Panc1 (cell line): ENCODE results near the gene STUB1. TPM values are rescaled to one million over a fixed set of nuclear protein-coding genes. Genes with fewer than 3 reads are reported as not detected.

ENCODE experiments used
- ATAC-seq: fragments of 200-7000 bp; cut with Tn5 transposase; 2 replicates; pipeline ENCODE4 v1.9.1; 2020; ENCODE audit warnings: mild to moderate bottlenecking, moderate library complexity
- BruUV-seq: library from RNA; stranded (reverse); fragments of 400-500 nt; replicated peaks from 2 replicates; lab custom pipeline; 2021; lab: Mats Ljungman, UMichigan
- CTCF ChIA-PET: fragments of 300-600 bp; sonication (Branson Sonifier 250); formaldehyde crosslinking; loops from one replicate; lab custom pipeline; 2022; ENCODE audit warnings: antibody characterized with exemption; lab: Charles Lee
- POLR2A ChIA-PET: fragments of 300-600 bp; sonication (Branson Sonifier 250); formaldehyde crosslinking; loops from one replicate; lab custom pipeline; 2022; ENCODE audit warnings: antibody characterized with exemption; lab: Charles Lee
- DNase-seq: peaks from one replicate; pipeline ENCODE4 v3.0.0-alpha.2; 2010; ENCODE audit warnings: low read depth, low spot score
- H3K27ac ChIP-seq: 2 replicates; pipeline ENCODE4 v1.5.1; 2011; ENCODE audit warnings: mild to moderate bottlenecking, low read length, inconsistent platforms
- H3K27me3 ChIP-seq: fragments of 200-500 bp; sonication (Bioruptor generic); 2 replicates; pipeline ENCODE4 v1.6.0; 2014; ENCODE audit warnings: low read length, inconsistent platforms; ENCODE audit not compliant: control insufficient read depth, insufficient read depth
- H3K36me3 ChIP-seq: fragments of 200-500 bp; sonication (Bioruptor generic); 2 replicates; pipeline ENCODE4 v1.5.1; 2014; ENCODE audit warnings: inconsistent platforms, mild to moderate bottlenecking, low read length, moderate library complexity; ENCODE audit not compliant: control insufficient read depth, insufficient read depth
- H3K4me1 ChIP-seq: 2 replicates; pipeline ENCODE4 v1.5.1; 2011; ENCODE audit warnings: inconsistent platforms, mild to moderate bottlenecking, low read length, moderate library complexity; ENCODE audit not compliant: control insufficient read depth, insufficient read depth
- H3K4me3 ChIP-seq, 2 experiments: 2 replicates each; pipeline ENCODE4 v1.5.1; 2011 to 2012; ENCODE audit warnings: low read depth in 2 of 2, low read length in 2 of 2, mild to moderate bottlenecking in 2 of 2, inconsistent platforms in 1 of 2, moderate library complexity in 1 of 2
- H3K9me3 ChIP-seq: fragments of 200-500 bp; sonication (Bioruptor generic); 2 replicates; pipeline ENCODE4 v1.5.1; 2014; ENCODE audit warnings: low read depth, mild to moderate bottlenecking, inconsistent platforms, low read length, moderate library complexity; ENCODE audit not compliant: control insufficient read depth, insufficient read depth
- CTCF ChIP-seq: fragments of 450-650 bp; IDR thresholded peaks from 2 replicates; pipeline ENCODE4 v1.5.1; 2017; ENCODE audit warnings: mild to moderate bottlenecking
- POLR2AphosphoS5 ChIP-seq: IDR thresholded peaks from 2 replicates; pipeline ENCODE4 v1.6.1; 2012; ENCODE audit warnings: mild to moderate bottlenecking, low read depth, low read length, moderate library complexity
- SIN3A ChIP-seq: IDR thresholded peaks from 2 replicates; pipeline ENCODE4 v1.6.1; 2012; ENCODE audit warnings: low read depth, mild to moderate bottlenecking, low read length, moderate library complexity, borderline replicate concordance; ENCODE audit not compliant: insufficient read depth
- TCF7L2 ChIP-seq: IDR thresholded peaks from 2 replicates; pipeline ENCODE4 v1.6.1; 2011; ENCODE audit warnings: mild to moderate bottlenecking, low read depth, low read length, inconsistent platforms
- in situ Hi-C: cut with HindIII; loops from 2 replicates; pipeline ENCODE4 v1.10.0; 2016; ENCODE audit warnings: low sequenced_read_pairs, low pct_unique_long_range_greater_than_20kb
- intact Hi-C: fragments of 100-400 bp; cut with micrococcal nuclease; formaldehyde crosslinking; loops from one replicate; pipeline ENCODE4 v1.10.0; 2022; ENCODE audit not compliant: unreplicated experiment
- total RNA-seq: library from RNA; stranded (reverse); gene quantifications from one replicate; pipeline ENCODE4 v1.2.1, GENCODE V29; 2021; ENCODE audit not compliant: unreplicated experiment
- TF ChIP-seq, protein P1 (sequence below), 2 experiments: IDR thresholded peaks; 2 replicates each; pipeline ENCODE4 v1.6.1; 2011 to 2012; ENCODE audit warnings: low read depth in 2 of 2, control low read depth in 1 of 2, low read length in 1 of 2, mild to moderate bottlenecking in 1 of 2, moderate library complexity in 1 of 2; ENCODE audit not compliant: insufficient read depth in 1 of 2

The STUB1 gene
- total RNA-seq, 1 experiment from 2014 or later, result 217 TPM

DNA sequence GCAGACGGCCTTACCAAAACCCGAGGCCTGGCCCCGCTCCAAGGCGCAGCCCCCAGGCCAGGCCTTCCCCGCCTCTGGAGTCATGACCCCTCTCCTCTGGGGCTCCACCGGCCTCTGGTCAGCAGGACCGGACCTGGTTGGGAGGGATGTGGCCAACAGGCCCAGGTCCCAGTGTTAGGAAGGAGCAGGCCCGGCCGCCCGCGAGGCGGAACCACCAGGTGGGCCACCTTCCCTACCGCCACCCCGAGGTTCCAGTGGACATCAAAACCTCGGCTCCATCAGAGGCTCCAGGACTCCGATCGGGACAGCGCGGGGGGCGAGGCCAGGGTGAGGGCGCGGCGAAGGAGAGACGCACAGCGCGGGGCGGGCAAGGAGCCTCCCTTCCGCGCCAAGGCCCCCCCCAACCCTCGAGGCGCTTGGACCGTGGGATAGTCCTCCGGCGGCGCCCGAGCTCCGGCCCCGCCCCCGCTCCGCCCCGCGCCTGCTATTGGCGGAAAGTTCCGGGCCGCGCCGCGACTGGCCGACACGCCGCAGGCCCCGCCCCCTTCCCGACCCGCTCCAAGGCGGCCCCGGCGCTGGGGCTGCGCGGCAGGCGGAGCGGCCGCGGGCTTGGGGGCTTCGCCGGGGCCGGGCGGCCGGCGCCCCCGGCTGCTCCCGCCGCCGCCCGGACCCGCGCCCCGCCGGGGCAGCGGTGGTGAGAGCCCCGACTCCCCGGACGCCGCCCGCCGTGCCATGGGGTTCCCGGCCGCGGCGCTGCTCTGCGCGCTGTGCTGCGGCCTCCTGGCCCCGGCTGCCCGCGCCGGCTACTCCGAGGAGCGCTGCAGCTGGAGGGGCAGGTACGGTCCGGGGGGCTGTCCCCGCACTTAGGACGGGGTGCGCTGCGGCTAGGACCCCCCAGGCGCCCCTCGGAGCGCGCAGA, 34.6 kb downstream of the STUB1 start, which contains the start of gene METRN:
METRN (plus strand) TSS at position 561 of the 919 bp plus-strand sequence; CDS start at position 733, 172 bp downstream.
- no peak for DNase-seq
- in situ Hi-C loops, result no loop called here

More for the DNA sequence above, 34.6 kb downstream of the STUB1 start, which contains the start of gene METRN:
- no peak for TF ChIP-seq CTCF
- peak; percentile 34; the same call in 1 of the 2 replicates for TF ChIP-seq POLR2AphosphoS5
- TF ChIP-seq, protein P1, sequence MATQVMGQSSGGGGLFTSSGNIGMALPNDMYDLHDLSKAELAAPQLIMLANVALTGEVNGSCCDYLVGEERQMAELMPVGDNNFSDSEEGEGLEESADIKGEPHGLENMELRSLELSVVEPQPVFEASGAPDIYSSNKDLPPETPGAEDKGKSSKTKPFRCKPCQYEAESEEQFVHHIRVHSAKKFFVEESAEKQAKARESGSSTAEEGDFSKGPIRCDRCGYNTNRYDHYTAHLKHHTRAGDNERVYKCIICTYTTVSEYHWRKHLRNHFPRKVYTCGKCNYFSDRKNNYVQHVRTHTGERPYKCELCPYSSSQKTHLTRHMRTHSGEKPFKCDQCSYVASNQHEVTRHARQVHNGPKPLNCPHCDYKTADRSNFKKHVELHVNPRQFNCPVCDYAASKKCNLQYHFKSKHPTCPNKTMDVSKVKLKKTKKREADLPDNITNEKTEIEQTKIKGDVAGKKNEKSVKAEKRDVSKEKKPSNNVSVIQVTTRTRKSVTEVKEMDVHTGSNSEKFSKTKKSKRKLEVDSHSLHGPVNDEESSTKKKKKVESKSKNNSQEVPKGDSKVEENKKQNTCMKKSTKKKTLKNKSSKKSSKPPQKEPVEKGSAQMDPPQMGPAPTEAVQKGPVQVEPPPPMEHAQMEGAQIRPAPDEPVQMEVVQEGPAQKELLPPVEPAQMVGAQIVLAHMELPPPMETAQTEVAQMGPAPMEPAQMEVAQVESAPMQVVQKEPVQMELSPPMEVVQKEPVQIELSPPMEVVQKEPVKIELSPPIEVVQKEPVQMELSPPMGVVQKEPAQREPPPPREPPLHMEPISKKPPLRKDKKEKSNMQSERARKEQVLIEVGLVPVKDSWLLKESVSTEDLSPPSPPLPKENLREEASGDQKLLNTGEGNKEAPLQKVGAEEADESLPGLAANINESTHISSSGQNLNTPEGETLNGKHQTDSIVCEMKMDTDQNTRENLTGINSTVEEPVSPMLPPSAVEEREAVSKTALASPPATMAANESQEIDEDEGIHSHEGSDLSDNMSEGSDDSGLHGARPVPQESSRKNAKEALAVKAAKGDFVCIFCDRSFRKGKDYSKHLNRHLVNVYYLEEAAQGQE (IDR thresholded peaks at IDR 0.05; ENCODE audit: insufficient read depth in 1 of 2, low read depth in 2 of 2, low read length in 1 of 2), result 0 out of 4 replicates have a peak, but pooled peaks of 1 of the 2 experiments have one; percentile 10
- TF ChIP-seq SIN3A, result peak; percentile 31; the same call in 1 of the 2 replicates
- 0 out of 2 replicates have a peak, but pooled peaks have one; percentile 25 for TF ChIP-seq TCF7L2
- H3K27ac ChIP-seq, result peak within 1 kb of the TSS; percentile 94
- H3K27me3 ChIP-seq, result no peaks in the 10 kb centered on the region
- ATAC-seq, result peak; percentile 70
- H3K4me1 ChIP-seq, result peaks cover 63% of the 10 kb centered on the region
- CTCF ChIA-PET, result interaction anchor here (1.0 kb wide), 1 partner anchor 70 kb away, joined by 3 read pairs; no protein-coding TSS in a partner anchor
- H3K9me3 ChIP-seq, result no peaks in the 10 kb centered on the region
- POLR2A ChIA-PET, result interaction anchor here (0.6 kb wide), 1 partner anchor 8 kb away, joined by 5 read pairs; no protein-coding TSS in a partner anchor
- no peaks in the 10 kb centered on the region; the same call in 1 of the 2 replicates for H3K36me3 ChIP-seq
- peak within 1 kb of the TSS; percentile 65 to 80 for H3K4me3 ChIP-seq
- no TSS peak for BruUV-seq
- intact Hi-C loops, result no loop called here
